ENCODE results near the gene PDE4D.

GRCh38 chr5:59782856-59783255 is 110.7 kb downstream of the PDE4D start:
- no peak for TF ChIP-seq CTCF (conservative IDR thresholded peaks at IDR 0.05 in 1 of 2, IDR thresholded peaks at IDR 0.05 in 1 of 2; ENCODE audit: extremely low read depth in 1 of 2, insufficient read depth in 1 of 2, low read depth in 1 of 2, low read length in 2 of 2)
- no peak for TF ChIP-seq EZH2 (IDR thresholded peaks at IDR 0.05; ENCODE audit: borderline replicate concordance, low read length)
